Suprapubic skin (tissue), 4 donors: Measurements from ENCODE around the gene RRP36. TPM values are rescaled to one million over a fixed set of nuclear protein-coding genes. Genes with fewer than 3 reads are reported as not detected.

ENCODE experiments used
- DNase-seq, 2 donors: peaks; one replicate each; pipeline ENCODE4 v3.0.0-alpha.2; 2019; ENCODE audit warnings: low spot score in 2 of 2
- H3K27ac ChIP-seq: fragments of 200-600 bp; sonication (generic); one replicate; pipeline ENCODE4 v1.5.1; 2019
- H3K27me3 ChIP-seq: fragments of 200-600 bp; sonication (generic); one replicate; pipeline ENCODE4 v1.5.1; 2019
- H3K36me3 ChIP-seq: fragments of 200-600 bp; sonication (generic); one replicate; pipeline ENCODE4 v1.5.1; 2019
- H3K4me1 ChIP-seq: fragments of 200-600 bp; sonication (generic); one replicate; pipeline ENCODE4 v1.5.1; 2019
- H3K4me3 ChIP-seq: fragments of 200-600 bp; sonication (generic); one replicate; pipeline ENCODE4 v1.5.1; 2019; ENCODE audit warnings: mild to moderate bottlenecking
- H3K9me3 ChIP-seq: fragments of 200-600 bp; sonication (generic); one replicate; pipeline ENCODE4 v1.5.1; 2019
- CTCF ChIP-seq, 2 donors: fragments of 200-600 bp in 1 of 2; fragments of 450-650 bp in 1 of 2; sonication (generic) in 1 of 2; IDR thresholded peaks; one replicate each; pipeline ENCODE4 v1.5.1; 2016 to 2019; ENCODE audit warnings: antibody characterized with exemption in 2 of 2, mild to moderate bottlenecking in 1 of 2, moderate library complexity in 1 of 2
- EP300 ChIP-seq: sonication (generic); formaldehyde crosslinking; IDR thresholded peaks from one replicate; pipeline ENCODE4 v1.6.1; 2017; ENCODE audit warnings: antibody characterized with exemption
- POLR2A ChIP-seq, 2 donors: fragments of 450-650 bp; IDR thresholded peaks; one replicate each; pipeline ENCODE4 v1.6.1; 2017; ENCODE audit warnings: antibody characterized with exemption in 2 of 2, mild to moderate bottlenecking in 2 of 2, moderate library complexity in 2 of 2
- POLR2AphosphoS5 ChIP-seq, 3 donors: sonication (generic); formaldehyde crosslinking; IDR thresholded peaks; one replicate each; pipeline ENCODE4 v1.6.1; 2017; ENCODE audit warnings: antibody characterized with exemption in 3 of 3
- WGBS: methylation state at CpG from one replicate; pipeline ENCODE4 v1.1.5; 2018; 5-methylcytosine and 5-hydroxymethylcytosine counted together
- total RNA-seq, 4 donors: library from RNA; depleted of rRNA; stranded (reverse); fragments of >200 nt; gene quantifications; one replicate each; pipeline ENCODE4 v1.1.0, GENCODE V29; 2016

The RRP36 gene
- total RNA-seq, 4 donors from 2014 or later, result 30.8 to 66.6 (median 53.6) TPM

- Histone ChIP-seq H3K4me3 (peak overlapping the region; percentile 88), H3K27ac (peak overlapping the region; percentile 18), H3K9me3 (no peaks in the 10 kb centered on the region), H3K27me3 (peaks cover 7% of the 10 kb centered on the region), H3K4me1 (peaks cover 21% of the 10 kb centered on the region), H3K36me3 (peaks cover 8% of the 10 kb centered on the region)
- no peak for DNase-seq
- TF ChIP-seq POLR2A (IDR thresholded peaks at IDR 0.05), result no peak
- TF ChIP-seq POLR2AphosphoS5 (IDR thresholded peaks at IDR 0.05), result no peak
- TF ChIP-seq EP300, result no peak
- TF ChIP-seq CTCF (IDR thresholded peaks at IDR 0.05), result no peak
- 78% methylated on average over 4 of the region's 6 CpGs for WGBS
Observed at GRCh38 chr6:43077981-43078511, 56.6 kb downstream of the RRP36 start.

- no peak for TF ChIP-seq POLR2AphosphoS5 (IDR thresholded peaks at IDR 0.05)
- TF ChIP-seq CTCF (IDR thresholded peaks at IDR 0.05), result no peak
- no peak for TF ChIP-seq EP300
- no peak for TF ChIP-seq POLR2A (IDR thresholded peaks at IDR 0.05)
- Histone ChIP-seq H3K4me3 (no peak overlapping the region), H3K4me1 (peaks cover 21% of the 10 kb centered on the region), H3K36me3 (peaks cover 1% of the 10 kb centered on the region), H3K9me3 (no peaks in the 10 kb centered on the region), H3K27ac (no peak overlapping the region), H3K27me3 (peaks cover 7% of the 10 kb centered on the region)
- WGBS, result 73% methylated on average over 2 of the region's 2 CpGs
- DNase-seq, result no peak
Observed at GRCh38 chr6:43078691-43079090, 57.3 kb downstream of the RRP36 start.

Other genes starting within 250 kb of the RRP36 start
- gene BICRAL, start 239.6 kb upstream of the RRP36 start, total RNA-seq, result 10 to 100 TPM; 20.7 to 28.2 (median 25.4) TPM
- 100 to 1,000 TPM in 1 of 4 donors, 10 to 100 TPM in 3; 76.8 to 112 (median 86.4) TPM for gene RPL7L1, start 142.0 kb upstream of the RRP36 start, total RNA-seq
- not detected for gene PTCRA, start 105.6 kb upstream of the RRP36 start, total RNA-seq
- 10 to 100 TPM; 19.0 to 26.4 (median 23.2) TPM for gene CNPY3, start 92.1 kb upstream of the RRP36 start, total RNA-seq
- gene GNMT, start 60.9 kb upstream of the RRP36 start, total RNA-seq, result 1 to 10 TPM in 1 of 4 donors, under 1 TPM in 1, not detected in 2; 0.79 to 3.7 TPM
- 10 to 100 TPM; 18.6 to 48.0 (median 22.8) TPM for gene PEX6, start 42.4 kb upstream of the RRP36 start, total RNA-seq
- gene PPP2R5D, start 37.1 kb upstream of the RRP36 start, total RNA-seq, result 10 to 100 TPM; 35.1 to 51.9 (median 41.6) TPM
- gene MEA1, start 7.7 kb upstream of the RRP36 start, total RNA-seq, result 10 to 100 TPM; 41.2 to 65.8 (median 61.5) TPM
- gene KLHDC3, start 7.4 kb upstream of the RRP36 start, total RNA-seq, result 10 to 100 TPM; 49.3 to 86.1 (median 63.1) TPM
- gene CUL7, start 32.2 kb downstream of the RRP36 start, total RNA-seq, result 10 to 100 TPM; 12.3 to 22.2 (median 15.5) TPM
- gene MRPL2, start 37.8 kb downstream of the RRP36 start, total RNA-seq, result 10 to 100 TPM; 21.2 to 38.1 (median 25.9) TPM
- gene KLC4, start 38.0 kb downstream of the RRP36 start, total RNA-seq, result 10 to 100 TPM; 15.0 to 45.9 (median 24.4) TPM
- 10 to 100 TPM; 50.4 to 71.3 (median 66.3) TPM for gene PTK7, start 54.7 kb downstream of the RRP36 start, total RNA-seq
- gene SRF, start 149.6 kb downstream of the RRP36 start, total RNA-seq, result 10 to 100 TPM; 19.6 to 33.2 (median 28.9) TPM
- gene CUL9, start 160.6 kb downstream of the RRP36 start, total RNA-seq, result 100 to 1,000 TPM in 2 of 4 donors, 10 to 100 TPM in 2; 51.8 to 130 (median 92.4) TPM
- gene DNPH1, start 207.9 kb downstream of the RRP36 start, total RNA-seq, result 10 to 100 TPM; 21.9 to 88.4 (median 74.4) TPM
- not detected for gene TTBK1, start 221.9 kb downstream of the RRP36 start, total RNA-seq